ENCODE results near the gene AMOT. TPM values are rescaled to one million over a fixed set of nuclear protein-coding genes. Genes with fewer than 3 reads are reported as not detected.

The AMOT gene
- total and polyA plus RNA-seq, 8 donors: 1.4 to 12.5 (median 4.9) TPM; not detected in 1

DNA sequence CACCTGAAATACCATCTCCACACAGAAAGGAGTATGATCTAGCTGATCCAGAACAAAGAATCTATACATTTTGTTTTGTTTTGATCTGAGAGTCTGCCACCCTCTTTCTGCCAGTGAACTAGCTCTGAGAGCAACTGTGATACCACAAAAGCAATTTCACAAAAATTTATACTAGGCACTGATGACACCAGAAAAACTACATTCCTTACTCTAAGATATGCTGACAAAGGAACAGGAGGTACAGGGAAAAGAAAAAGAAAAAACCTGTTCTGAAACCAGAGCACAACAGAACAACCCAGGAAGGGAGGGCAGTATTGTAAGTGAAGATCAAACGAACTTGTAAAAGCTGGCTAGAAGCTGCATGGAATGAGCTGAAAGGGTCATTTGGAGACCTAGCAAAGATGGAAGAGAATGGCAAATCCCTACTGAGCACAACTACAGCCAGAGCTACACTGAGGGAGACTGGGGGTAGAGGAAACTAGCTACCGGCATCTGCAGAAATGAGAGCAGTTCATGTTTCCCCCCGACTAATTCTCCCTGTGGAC lies 31.9 kb downstream of the AMOT start:
- DNase-seq: no peak
- intact Hi-C loops (cut with DNase I; ENCODE audit: low total_unique reads): no loop called here
- 64 to 80% (median 71%) methylated on average over 3 of the region's 3 CpGs for WGBS, 5 donors
- H3K27ac ChIP-seq: no peak overlapping the region
- H3K4me1 ChIP-seq: no peaks in the 10 kb centered on the region
- no peaks in the 10 kb centered on the region for H3K9me3 ChIP-seq
- peaks cover 0 to 4% (median 0%) of the 10 kb centered on the region in 3 donors for H3K27me3 ChIP-seq
- H3K4me3 ChIP-seq: no peak overlapping the region
- TF ChIP-seq POLR2AphosphoS5 (IDR thresholded peaks at IDR 0.05): no peak
- TF ChIP-seq, protein P1, sequence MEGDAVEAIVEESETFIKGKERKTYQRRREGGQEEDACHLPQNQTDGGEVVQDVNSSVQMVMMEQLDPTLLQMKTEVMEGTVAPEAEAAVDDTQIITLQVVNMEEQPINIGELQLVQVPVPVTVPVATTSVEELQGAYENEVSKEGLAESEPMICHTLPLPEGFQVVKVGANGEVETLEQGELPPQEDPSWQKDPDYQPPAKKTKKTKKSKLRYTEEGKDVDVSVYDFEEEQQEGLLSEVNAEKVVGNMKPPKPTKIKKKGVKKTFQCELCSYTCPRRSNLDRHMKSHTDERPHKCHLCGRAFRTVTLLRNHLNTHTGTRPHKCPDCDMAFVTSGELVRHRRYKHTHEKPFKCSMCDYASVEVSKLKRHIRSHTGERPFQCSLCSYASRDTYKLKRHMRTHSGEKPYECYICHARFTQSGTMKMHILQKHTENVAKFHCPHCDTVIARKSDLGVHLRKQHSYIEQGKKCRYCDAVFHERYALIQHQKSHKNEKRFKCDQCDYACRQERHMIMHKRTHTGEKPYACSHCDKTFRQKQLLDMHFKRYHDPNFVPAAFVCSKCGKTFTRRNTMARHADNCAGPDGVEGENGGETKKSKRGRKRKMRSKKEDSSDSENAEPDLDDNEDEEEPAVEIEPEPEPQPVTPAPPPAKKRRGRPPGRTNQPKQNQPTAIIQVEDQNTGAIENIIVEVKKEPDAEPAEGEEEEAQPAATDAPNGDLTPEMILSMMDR (IDR thresholded peaks at IDR 0.05): no peak
- TF ChIP-seq EP300 (IDR thresholded peaks at IDR 0.05): no peak
- TF ChIP-seq POLR2A (IDR thresholded peaks at IDR 0.05): no peak
- H3K36me3 ChIP-seq: peaks cover 0 to 17% (median 5%) of the 10 kb centered on the region in 4 donors

GRCh38 chrX:112808007-112808406 lies 32.6 kb downstream of the AMOT start:
- intact Hi-C loops (cut with DNase I; ENCODE audit: low total_unique reads): no loop called here
- no peaks in the 10 kb centered on the region for H3K9me3 ChIP-seq
- no peaks in the 10 kb centered on the region for H3K4me1 ChIP-seq
- H3K36me3 ChIP-seq: peaks cover 0 to 17% (median 5%) of the 10 kb centered on the region in 4 donors
- TF ChIP-seq POLR2A (IDR thresholded peaks at IDR 0.05) (no peak), EP300 (IDR thresholded peaks at IDR 0.05) (no peak), POLR2AphosphoS5 (IDR thresholded peaks at IDR 0.05) (no peak)
- TF ChIP-seq, protein P1 (IDR thresholded peaks at IDR 0.05): no peak
- 50 to 78% (median 70%) methylated on average over 4 of the region's 4 CpGs for WGBS, 5 donors
- H3K27ac ChIP-seq: no peak overlapping the region
- DNase-seq: no peak
- H3K4me3 ChIP-seq: no peak overlapping the region
- H3K27me3 ChIP-seq: peaks cover 0 to 4% (median 0%) of the 10 kb centered on the region in 3 donors

DNA sequence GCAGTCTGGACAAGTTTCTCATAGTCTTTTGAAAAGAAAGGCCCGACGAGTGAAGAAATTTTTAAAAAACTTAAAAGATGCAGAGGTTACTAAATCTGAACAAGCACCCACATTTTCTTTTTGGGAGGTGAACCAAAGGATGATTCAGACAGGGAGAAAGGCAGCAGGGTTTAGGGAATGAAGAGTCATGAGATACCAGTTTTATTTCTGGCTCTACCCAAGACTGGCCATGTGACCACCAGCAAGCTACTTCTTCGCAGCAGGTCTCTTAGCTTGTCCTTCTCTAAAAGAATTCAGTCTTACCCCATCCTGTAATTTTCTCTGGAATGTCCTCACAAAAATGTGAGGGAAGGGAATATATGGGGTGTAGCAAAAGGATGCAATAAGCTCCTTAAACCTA lies 37.6 kb downstream of the AMOT start:
- intact Hi-C loops (cut with DNase I; ENCODE audit: low total_unique reads): no loop called here
- Histone ChIP-seq H3K27ac (no peak overlapping the region), H3K36me3 (peaks cover 0 to 7% (median 5%) of the 10 kb centered on the region in 4 donors), H3K4me1 (no peaks in the 10 kb centered on the region), H3K9me3 (peaks cover 0 to 8% (median 4%) of the 10 kb centered on the region in 4 donors), H3K27me3 (peaks cover 0 to 10% (median 0%) of the 10 kb centered on the region in 3 donors), H3K4me3 (no peak overlapping the region)
- DNase-seq: no peak
- WGBS, 5 donors: 77 to 98% (median 90%) methylated on average over 3 of the region's 3 CpGs
- TF ChIP-seq EP300 (IDR thresholded peaks at IDR 0.05) (no peak), POLR2A (IDR thresholded peaks at IDR 0.05) (no peak), POLR2AphosphoS5 (IDR thresholded peaks at IDR 0.05) (no peak)
- TF ChIP-seq, protein P1 (IDR thresholded peaks at IDR 0.05): no peak

GRCh38 chrX:112802541-112802940 lies 38.1 kb downstream of the AMOT start:
- intact Hi-C loops (cut with DNase I; ENCODE audit: low total_unique reads): no loop called here
- peaks cover 0 to 13% (median 4%) of the 10 kb centered on the region in 4 donors for H3K9me3 ChIP-seq
- DNase-seq: no peak
- no peaks in the 10 kb centered on the region for H3K4me1 ChIP-seq
- H3K4me3 ChIP-seq: no peak overlapping the region
- H3K36me3 ChIP-seq: peaks cover 0 to 7% (median 5%) of the 10 kb centered on the region in 4 donors
- TF ChIP-seq POLR2A (IDR thresholded peaks at IDR 0.05) (no peak), EP300 (IDR thresholded peaks at IDR 0.05) (no peak)
- TF ChIP-seq, protein P1 (IDR thresholded peaks at IDR 0.05): no peak
- no peak overlapping the region for H3K27ac ChIP-seq
- H3K27me3 ChIP-seq: peaks cover 0 to 10% (median 0%) of the 10 kb centered on the region in 3 donors
- 69 to 100% (median 86%) methylated on average over 1 of the region's 1 CpG for WGBS, 5 donors

Measured in stomach (tissue), 9 donors.